GM21619 (cell line): ENCODE results near the gene ZNF385A.
"Not testable (repeated sequence)": the region's sequence is repeated elsewhere in the genome, so short reads cannot be mapped to it uniquely, and the experiment has no call there.

Experiments used
- ATAC-seq: cut with Tn5 transposase; IDR thresholded peaks from one replicate; pipeline ENCODE4 v1.9.1; 2021; ENCODE audit not compliant: unreplicated experiment

ZNF385A gene

DNA sequence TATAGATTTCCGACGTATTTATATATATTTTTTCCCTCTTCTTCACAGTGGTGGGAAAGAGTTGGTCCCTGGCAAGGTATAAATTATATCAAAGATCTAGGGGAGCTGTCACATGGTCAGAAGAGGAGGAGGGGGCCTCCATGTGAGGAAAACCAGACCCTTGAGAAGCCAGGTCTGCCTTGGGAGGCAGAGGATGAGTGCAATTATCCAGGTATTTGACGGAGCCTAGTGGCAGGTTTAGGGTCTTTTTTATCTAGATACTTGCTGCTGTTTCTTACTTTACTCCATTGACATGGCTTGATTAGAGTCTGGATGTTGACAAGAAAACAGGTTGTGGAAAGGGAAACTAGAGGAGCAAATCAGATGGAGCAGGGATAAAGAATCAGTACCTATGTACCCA is 54.1 kb downstream of the ZNF385A start:
- ATAC-seq, result no peak

DNA sequence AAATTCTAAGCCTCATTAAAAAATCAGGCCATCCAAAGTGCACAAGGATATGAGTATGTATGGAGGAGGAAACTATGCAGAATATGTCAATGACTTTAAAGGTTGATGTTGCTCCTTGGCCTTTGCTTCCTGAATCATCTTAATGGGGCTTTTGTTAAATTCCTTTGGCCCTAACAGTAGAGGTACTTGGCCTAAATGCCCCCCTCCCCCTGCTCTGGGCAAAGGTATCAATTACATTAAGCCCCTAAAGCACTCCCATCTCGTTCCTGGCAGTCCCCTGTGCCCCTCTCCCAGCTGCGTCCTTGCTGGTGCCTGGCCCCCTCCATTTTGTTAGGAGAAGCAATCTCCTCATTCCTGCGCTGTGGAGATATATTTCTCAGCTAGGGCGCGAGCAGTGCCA is 54.8 kb downstream of the ZNF385A start:
- no peak for ATAC-seq

DNA sequence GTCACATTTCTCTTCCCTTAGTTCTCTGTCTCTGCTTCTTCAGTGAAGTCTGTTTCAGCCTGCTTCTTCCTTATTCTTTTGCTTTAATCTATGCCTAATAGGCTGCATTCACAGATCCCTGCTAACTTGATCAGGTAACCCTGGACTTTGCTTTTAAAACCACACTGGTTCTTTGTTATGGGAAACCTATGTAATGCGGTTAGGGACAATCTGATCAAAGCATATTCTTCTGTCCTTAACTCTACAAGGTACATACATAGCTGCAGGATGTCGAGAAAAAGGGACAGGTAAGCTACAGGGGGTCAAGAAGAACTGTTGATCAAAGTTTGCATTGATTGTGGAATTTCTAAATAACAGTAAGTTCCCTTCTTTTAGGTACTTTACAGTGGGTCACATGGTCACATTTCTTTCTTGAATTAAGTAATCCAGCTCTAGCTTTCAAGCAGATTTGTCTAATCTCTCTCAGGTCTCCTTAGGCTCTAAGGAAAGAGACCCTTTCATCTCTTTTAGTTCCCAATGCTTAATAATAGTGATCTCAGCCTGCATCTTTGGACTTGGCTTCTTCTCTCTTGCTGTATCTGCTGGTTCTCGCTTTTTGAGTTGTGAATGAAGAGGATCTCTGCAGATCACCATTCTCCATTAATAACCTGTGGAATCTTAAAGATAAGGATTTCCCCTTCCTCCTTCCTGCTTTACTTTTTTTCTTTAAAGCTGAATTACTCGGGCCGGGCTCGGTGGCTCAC is 55.8 kb downstream of the ZNF385A start:
- ATAC-seq, result no peak

DNA sequence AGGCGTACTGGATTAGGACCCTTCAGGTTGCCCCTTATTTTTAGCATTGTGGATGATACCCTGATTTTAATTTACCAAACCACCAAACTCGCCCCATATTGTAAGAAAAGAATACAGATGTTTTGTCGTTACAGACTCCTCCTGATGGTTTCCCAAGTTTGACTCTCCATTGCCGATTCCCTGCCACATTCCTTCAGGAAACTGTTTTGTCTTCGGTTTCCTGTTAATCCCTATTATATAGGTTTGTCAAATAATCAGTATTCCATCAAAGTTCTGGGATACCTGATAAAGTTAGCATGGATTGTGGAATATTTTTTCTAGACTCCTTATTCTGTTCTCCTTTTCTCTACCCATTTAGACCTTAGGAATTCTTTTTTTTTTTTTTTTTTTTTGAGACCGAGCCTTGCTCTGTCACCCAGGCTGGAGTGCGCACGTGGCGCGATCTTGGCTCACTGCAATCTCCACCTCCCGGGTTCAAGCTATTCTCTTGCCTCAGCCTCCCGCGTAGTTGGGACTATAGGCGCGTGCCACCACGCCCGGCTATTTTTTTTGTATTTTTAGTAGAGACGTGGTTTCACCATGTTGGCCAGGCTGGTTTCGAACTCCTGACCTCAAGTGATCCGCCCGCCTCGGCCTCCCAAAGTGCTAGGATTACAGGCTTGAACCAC is 59.0 kb downstream of the ZNF385A start:
- ATAC-seq, result not testable (repeated sequence)

DNA sequence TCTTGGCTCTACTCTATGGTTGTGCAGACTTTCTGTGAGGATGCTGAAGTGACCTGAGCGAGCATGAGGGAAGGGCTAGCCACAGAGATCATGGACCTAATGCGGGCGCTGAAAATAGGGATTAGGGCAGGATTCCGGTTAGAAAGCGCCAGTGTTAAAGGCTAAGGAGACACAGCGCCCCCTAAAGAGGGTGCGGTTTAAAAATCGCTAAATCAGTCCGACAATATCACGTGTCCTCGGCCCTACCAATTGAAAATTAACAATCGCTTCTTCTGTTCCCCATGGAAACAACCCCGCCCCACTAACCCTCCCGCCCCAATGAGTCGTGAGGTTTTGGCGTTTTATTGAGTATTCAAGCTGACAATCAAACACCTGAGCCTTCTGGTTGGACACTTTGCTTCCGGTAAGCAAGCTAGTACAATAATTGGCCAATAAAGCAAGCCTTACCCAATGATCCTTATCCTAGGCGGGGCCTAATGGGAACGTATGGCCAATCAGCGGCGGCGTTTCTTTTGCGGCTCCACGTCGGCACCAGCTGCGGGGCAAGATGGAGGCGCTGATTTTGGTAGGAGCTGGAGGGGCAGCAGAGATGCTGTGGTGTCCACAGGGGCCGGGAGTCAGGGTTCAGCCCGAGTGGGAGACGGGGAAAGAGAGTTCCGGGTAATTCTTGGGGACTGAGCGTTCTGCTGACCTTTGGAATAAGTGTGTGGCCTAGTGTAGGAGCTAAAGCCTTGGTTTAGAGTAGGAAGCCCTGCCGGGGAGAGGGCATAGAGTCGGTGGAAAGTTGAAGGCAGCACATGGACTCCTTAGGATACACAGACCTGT is 59.7 kb downstream of the ZNF385A start, which contains the start of gene COPZ1:
Gene COPZ1 (plus strand): TSS at position 515 of the 825 bp plus-strand sequence. CDS start 33 bp downstream, at position 548.
- ATAC-seq, result peak; percentile 99

DNA sequence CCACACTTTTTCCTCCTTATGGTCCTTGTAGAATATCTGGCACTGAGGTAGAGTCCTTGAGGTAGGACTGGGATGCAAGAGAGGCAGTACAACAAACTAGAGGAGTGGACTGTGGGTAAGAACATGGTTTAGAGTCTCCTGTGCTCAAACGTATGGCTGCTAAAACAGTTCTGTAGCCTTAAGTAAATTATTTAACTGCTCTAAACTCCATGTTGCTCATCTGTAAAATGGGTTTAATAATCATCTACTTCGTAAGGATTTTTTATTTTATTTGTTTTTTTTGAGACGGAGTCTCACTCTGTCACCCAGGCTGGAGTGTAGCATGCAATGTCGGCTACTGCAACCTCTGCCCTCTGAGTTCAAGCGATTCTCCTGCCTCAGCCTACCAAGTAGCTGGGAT is 63.2 kb downstream of the ZNF385A start:
- no peak for ATAC-seq
